ENCODE results near the gene PSMB9. TPM values are rescaled to one million over a fixed set of nuclear protein-coding genes. Genes with fewer than 3 reads are reported as not detected.

The PSMB9 gene
- total and polyA plus RNA-seq, 2 experiments from 2014 or later = 3.3 TPM; not detected in 1

DNA sequence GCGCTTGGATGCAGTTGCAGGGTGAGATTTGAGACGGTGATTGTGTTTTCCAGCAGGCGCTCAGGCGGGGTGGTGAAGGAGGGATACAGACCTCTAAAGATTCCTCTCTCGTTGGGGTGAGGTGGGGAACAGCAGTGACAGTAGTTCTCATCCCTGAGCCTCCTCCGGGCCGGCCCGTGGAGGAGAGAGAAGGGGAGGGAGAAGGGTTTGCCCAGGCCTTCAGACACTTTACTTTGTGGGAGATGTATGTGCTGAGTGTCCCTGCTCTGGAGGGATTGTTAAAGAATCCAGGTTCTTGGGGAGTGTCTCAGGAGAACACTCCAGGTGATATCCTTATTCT, 41.0 kb downstream of the PSMB9 start:
- Histone ChIP-seq H3K4me3 (peak overlapping the region; percentile 99), H3K36me3 (replicated peaks; ENCODE audit: insufficient read depth, low read depth) (no peaks in the 10 kb centered on the region), H3K27me3 (peaks cover 4% of the 10 kb centered on the region), H3K9me2 (replicated peaks; ENCODE audit: insufficient read depth) (no peaks in the 10 kb centered on the region), H3K79me2 (peaks cover 44% of the 10 kb centered on the region), H2AFZ (peak overlapping the region; percentile 93), H3K4me2 (peak overlapping the region; percentile 84), H3K4me1 (ENCODE audit: insufficient read depth) (peaks cover 10% of the 10 kb centered on the region), H3K9me3 (ENCODE audit: low read depth) (no peaks in the 10 kb centered on the region), H3K27ac (peak overlapping the region; percentile 97), H4K20me1 (ENCODE audit: insufficient read depth, poor library complexity, severe bottlenecking) (no peaks in the 10 kb centered on the region)
- no peak for DNase-seq (ENCODE audit: low spot score)
- TF ChIP-seq, protein P1, sequence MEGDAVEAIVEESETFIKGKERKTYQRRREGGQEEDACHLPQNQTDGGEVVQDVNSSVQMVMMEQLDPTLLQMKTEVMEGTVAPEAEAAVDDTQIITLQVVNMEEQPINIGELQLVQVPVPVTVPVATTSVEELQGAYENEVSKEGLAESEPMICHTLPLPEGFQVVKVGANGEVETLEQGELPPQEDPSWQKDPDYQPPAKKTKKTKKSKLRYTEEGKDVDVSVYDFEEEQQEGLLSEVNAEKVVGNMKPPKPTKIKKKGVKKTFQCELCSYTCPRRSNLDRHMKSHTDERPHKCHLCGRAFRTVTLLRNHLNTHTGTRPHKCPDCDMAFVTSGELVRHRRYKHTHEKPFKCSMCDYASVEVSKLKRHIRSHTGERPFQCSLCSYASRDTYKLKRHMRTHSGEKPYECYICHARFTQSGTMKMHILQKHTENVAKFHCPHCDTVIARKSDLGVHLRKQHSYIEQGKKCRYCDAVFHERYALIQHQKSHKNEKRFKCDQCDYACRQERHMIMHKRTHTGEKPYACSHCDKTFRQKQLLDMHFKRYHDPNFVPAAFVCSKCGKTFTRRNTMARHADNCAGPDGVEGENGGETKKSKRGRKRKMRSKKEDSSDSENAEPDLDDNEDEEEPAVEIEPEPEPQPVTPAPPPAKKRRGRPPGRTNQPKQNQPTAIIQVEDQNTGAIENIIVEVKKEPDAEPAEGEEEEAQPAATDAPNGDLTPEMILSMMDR (IDR thresholded peaks at IDR 0.05; ENCODE audit: poor library complexity) = peak; percentile 1
- no peak for TF ChIP-seq EZH2 (IDR thresholded peaks at IDR 0.05; ENCODE audit: borderline replicate concordance)
- WGBS (ENCODE audit: low lambda C conversion rate, missing lambda C conversion rate) = 1% methylated on average over 8 of the region's 8 CpGs

DNA sequence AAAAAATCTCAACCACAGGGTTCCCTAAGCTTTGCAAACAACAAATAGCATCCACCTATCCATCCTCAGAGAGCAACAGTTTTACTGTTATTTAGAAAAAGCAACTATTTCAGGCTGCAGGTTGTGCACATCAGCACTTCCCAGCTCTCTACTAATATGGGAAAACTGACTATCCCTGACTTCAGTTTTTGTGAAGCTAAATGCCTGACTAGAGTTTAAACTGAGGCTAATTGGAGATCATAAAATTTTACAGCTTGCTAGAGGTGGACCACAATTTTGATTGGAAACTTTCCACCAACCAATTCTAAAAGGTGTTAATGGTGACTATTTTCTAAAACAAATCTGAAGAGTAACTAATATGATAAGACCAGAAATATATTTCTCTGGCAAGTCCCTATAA, 50.0 kb downstream of the PSMB9 start:
- H2AFZ ChIP-seq = no peak overlapping the region

DNA sequence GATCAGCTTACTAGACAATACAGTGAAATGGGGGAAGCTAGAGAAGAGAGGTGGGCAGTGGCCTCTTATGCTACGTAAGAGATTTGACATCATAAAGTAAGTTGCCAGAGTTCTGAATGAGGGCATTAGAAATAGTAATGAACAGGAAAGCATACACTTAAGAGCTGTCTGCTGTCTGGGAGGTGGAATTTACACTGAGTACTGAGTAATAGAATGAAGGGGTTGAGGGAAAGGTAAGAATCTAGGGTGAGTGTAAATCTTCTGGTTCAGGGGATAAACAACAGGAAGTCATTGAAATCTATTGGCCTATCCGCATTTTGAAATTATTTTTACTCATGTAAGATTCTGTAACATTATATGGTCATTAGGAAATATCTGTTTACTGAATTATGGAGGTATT, 51.1 kb downstream of the PSMB9 start:
- H3K79me2 ChIP-seq = no peaks in the 10 kb centered on the region
- H3K9me3 ChIP-seq (ENCODE audit: low read depth) = no peaks in the 10 kb centered on the region
- DNase-seq (ENCODE audit: low spot score) = no peak
- H3K9me2 ChIP-seq (replicated peaks; ENCODE audit: insufficient read depth) = no peaks in the 10 kb centered on the region
- no peak overlapping the region for H2AFZ ChIP-seq
- no peaks in the 10 kb centered on the region for H3K27me3 ChIP-seq
- TF ChIP-seq EZH2phosphoT487 (IDR thresholded peaks at IDR 0.05; ENCODE audit: low read depth, severe bottlenecking, unreplicated experiment) (no peak), EZH2 (IDR thresholded peaks at IDR 0.05; ENCODE audit: borderline replicate concordance) (no peak)
- TF ChIP-seq, protein P1 (IDR thresholded peaks at IDR 0.05; ENCODE audit: poor library complexity) = no peak
- H4K20me1 ChIP-seq (ENCODE audit: insufficient read depth, poor library complexity, severe bottlenecking) = no peaks in the 10 kb centered on the region
- no peaks in the 10 kb centered on the region for H3K4me1 ChIP-seq (ENCODE audit: insufficient read depth)
- H3K36me3 ChIP-seq (replicated peaks; ENCODE audit: insufficient read depth, low read depth) = no peaks in the 10 kb centered on the region
- H3K27ac ChIP-seq = no peak overlapping the region
- no peak overlapping the region for H3K4me3 ChIP-seq
- 88% methylated on average over 2 of the region's 2 CpGs for WGBS (ENCODE audit: low lambda C conversion rate, missing lambda C conversion rate)
- no peak overlapping the region for H3K4me2 ChIP-seq

More for the DNA sequence above, 50.0 kb downstream of the PSMB9 start:
- Histone ChIP-seq H4K20me1 (ENCODE audit: insufficient read depth, poor library complexity, severe bottlenecking) (no peaks in the 10 kb centered on the region), H3K9me3 (ENCODE audit: low read depth) (no peaks in the 10 kb centered on the region), H3K79me2 (peaks cover 3% of the 10 kb centered on the region), H3K36me3 (replicated peaks; ENCODE audit: insufficient read depth, low read depth) (no peaks in the 10 kb centered on the region), H3K4me2 (no peak overlapping the region), H3K27me3 (no peaks in the 10 kb centered on the region), H3K4me3 (no peak overlapping the region), H3K9me2 (replicated peaks; ENCODE audit: insufficient read depth) (no peaks in the 10 kb centered on the region), H3K4me1 (ENCODE audit: insufficient read depth) (no peaks in the 10 kb centered on the region), H3K27ac (no peak overlapping the region)
- TF ChIP-seq, protein P1 (IDR thresholded peaks at IDR 0.05; ENCODE audit: poor library complexity) = no peak
- TF ChIP-seq EZH2 (IDR thresholded peaks at IDR 0.05; ENCODE audit: borderline replicate concordance) = no peak
- TF ChIP-seq EZH2phosphoT487 (IDR thresholded peaks at IDR 0.05; ENCODE audit: low read depth, severe bottlenecking, unreplicated experiment) = no peak
- no peak for DNase-seq (ENCODE audit: low spot score)

DNA sequence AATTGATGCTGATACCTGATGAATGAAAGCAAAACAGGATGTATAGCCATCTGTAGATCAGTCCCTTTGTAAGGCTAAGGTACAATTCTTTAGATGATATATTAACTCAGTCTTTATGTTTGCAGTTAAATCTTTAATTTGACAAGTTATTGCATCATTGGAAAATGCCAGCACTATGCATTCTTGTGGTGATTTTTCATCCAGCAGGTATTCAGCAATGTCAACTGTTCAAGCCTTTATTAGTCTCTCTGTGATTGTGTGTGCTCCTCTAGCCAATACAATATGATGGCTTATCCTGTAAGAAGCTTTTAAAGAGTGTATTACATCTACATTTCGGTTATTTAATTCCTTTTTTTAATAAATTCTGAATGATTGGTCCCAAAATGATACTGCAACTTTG, 52.5 kb downstream of the PSMB9 start:
- Histone ChIP-seq H3K27ac (no peak overlapping the region), H3K4me1 (ENCODE audit: insufficient read depth) (no peaks in the 10 kb centered on the region), H3K4me2 (no peak overlapping the region), H3K4me3 (no peak overlapping the region), H3K9me3 (ENCODE audit: low read depth) (no peaks in the 10 kb centered on the region), H4K20me1 (ENCODE audit: insufficient read depth, poor library complexity, severe bottlenecking) (no peaks in the 10 kb centered on the region), H3K9me2 (replicated peaks; ENCODE audit: insufficient read depth) (no peaks in the 10 kb centered on the region), H3K27me3 (no peaks in the 10 kb centered on the region), H3K79me2 (no peaks in the 10 kb centered on the region), H2AFZ (no peak overlapping the region), H3K36me3 (replicated peaks; ENCODE audit: insufficient read depth, low read depth) (no peaks in the 10 kb centered on the region)
- TF ChIP-seq EZH2phosphoT487 (IDR thresholded peaks at IDR 0.05; ENCODE audit: low read depth, severe bottlenecking, unreplicated experiment) = no peak
- no peak for TF ChIP-seq EZH2 (IDR thresholded peaks at IDR 0.05; ENCODE audit: borderline replicate concordance)
- TF ChIP-seq, protein P1 (IDR thresholded peaks at IDR 0.05; ENCODE audit: poor library complexity) = no peak
- no peak for DNase-seq (ENCODE audit: low spot score)
- WGBS (ENCODE audit: low lambda C conversion rate, missing lambda C conversion rate) = 71% methylated on average over 1 of the region's 1 CpG
